ENCODE data around the gene FLNA. TPM values are rescaled to one million over a fixed set of nuclear protein-coding genes. Genes with fewer than 3 reads are reported as not detected.

FLNA gene
- total and polyA plus RNA-seq, 2 experiments from 2014 or later: 1,379 to 2,857 TPM

GRCh38 chrX:154399527-154400368 lies 25.3 kb upstream of the FLNA start:
- Histone ChIP-seq H3K4me2 (ENCODE audit: unreplicated experiment) (peak overlapping the region; percentile 90), H3K36me3 (ENCODE audit: low read depth) (peaks cover 24% of the 10 kb centered on the region), H3K4me3 (peak overlapping the region; percentile 85), H3K9me3 (ENCODE audit: low read depth) (no peaks in the 10 kb centered on the region), H3K9ac (peak overlapping the region; percentile 100), H3K79me2 (ENCODE audit: insufficient read depth) (peaks cover 28% of the 10 kb centered on the region), H3K4me1 (ENCODE audit: insufficient read depth) (no peaks in the 10 kb centered on the region; the same call in 1 of the 2 replicates), H4K20me1 (ENCODE audit: insufficient read depth) (no peaks in the 10 kb centered on the region), H3K9me2 (ENCODE audit: insufficient read depth) (no peaks in the 10 kb centered on the region), H3K27me3 (replicated peaks; ENCODE audit: insufficient read depth) (no peaks in the 10 kb centered on the region), H3F3A (ENCODE audit: insufficient read depth) (peaks cover 40% of the 10 kb centered on the region), H2AFZ (no peak overlapping the region), H3K27ac (peak overlapping the region; percentile 100)
- TF ChIP-seq EZH2phosphoT487 (IDR thresholded peaks at IDR 0.05; ENCODE audit: insufficient read depth, low read depth) (no peak), EZH2 (IDR thresholded peaks at IDR 0.05; ENCODE audit: insufficient read depth, poor library complexity, severe bottlenecking) (no peak)
- DNase-seq: no peak
- 30 to 32% methylated on average over 14 of the region's 14 CpGs for WGBS, 2 experiments (ENCODE audit: low coverage in 1 of 2, low lambda C conversion rate in 2 of 2, missing lambda C conversion rate in 2 of 2)
- in situ Hi-C loops (cut with MboI): no loop called here

GRCh38 chrX:154398668-154399526 lies 24.5 kb upstream of the FLNA start:
- peak overlapping the region; percentile 90 for H3K4me2 ChIP-seq (ENCODE audit: unreplicated experiment)
- H3K27me3 ChIP-seq (replicated peaks; ENCODE audit: insufficient read depth): no peaks in the 10 kb centered on the region
- in situ Hi-C loops (cut with MboI): no loop called here
- WGBS, 2 experiments (ENCODE audit: low coverage in 1 of 2, low lambda C conversion rate in 2 of 2, missing lambda C conversion rate in 2 of 2): 0 to 1% methylated on average over 35 to 37 of the region's 49 CpGs
- peak overlapping the region; percentile 85 for H3K4me3 ChIP-seq
- no peaks in the 10 kb centered on the region for H3K9me2 ChIP-seq (ENCODE audit: insufficient read depth)
- no peak for TF ChIP-seq EZH2 (IDR thresholded peaks at IDR 0.05; ENCODE audit: insufficient read depth, poor library complexity, severe bottlenecking)
- TF ChIP-seq EZH2phosphoT487 (IDR thresholded peaks at IDR 0.05; ENCODE audit: insufficient read depth, low read depth): no peak
- no peaks in the 10 kb centered on the region; the same call in 1 of the 2 replicates for H3K4me1 ChIP-seq (ENCODE audit: insufficient read depth)
- peak overlapping the region; percentile 100 for H3K27ac ChIP-seq
- H2AFZ ChIP-seq: no peak overlapping the region
- DNase-seq: peak; percentile 80
- H3K9me3 ChIP-seq (ENCODE audit: low read depth): no peaks in the 10 kb centered on the region
- peaks cover 28% of the 10 kb centered on the region for H3K79me2 ChIP-seq (ENCODE audit: insufficient read depth)
- H3K36me3 ChIP-seq (ENCODE audit: low read depth): peaks cover 24% of the 10 kb centered on the region
- H3F3A ChIP-seq (ENCODE audit: insufficient read depth): peaks cover 40% of the 10 kb centered on the region
- peak overlapping the region; percentile 100 for H3K9ac ChIP-seq
- H4K20me1 ChIP-seq (ENCODE audit: insufficient read depth): no peaks in the 10 kb centered on the region

GRCh38 chrX:154397888-154398667 lies 23.6 kb upstream of the FLNA start, which contains the start of gene RPL10:
Gene RPL10, plus strand, starts transcription at chrX:154398377. Its CDS starts 143 bp downstream, at chrX:154398520.
- Histone ChIP-seq H4K20me1 (ENCODE audit: insufficient read depth) (no peaks in the 10 kb centered on the region), H3K36me3 (ENCODE audit: low read depth) (peaks cover 24% of the 10 kb centered on the region), H2AFZ (peak within 1 kb of the TSS; percentile 51), H3K4me1 (ENCODE audit: insufficient read depth) (no peaks in the 10 kb centered on the region; the same call in 1 of the 2 replicates), H3F3A (ENCODE audit: insufficient read depth) (peaks cover 40% of the 10 kb centered on the region), H3K9me2 (ENCODE audit: insufficient read depth) (no peaks in the 10 kb centered on the region), H3K4me2 (ENCODE audit: unreplicated experiment) (peak within 1 kb of the TSS; percentile 90), H3K27me3 (replicated peaks; ENCODE audit: insufficient read depth) (no peaks in the 10 kb centered on the region), H3K9me3 (ENCODE audit: low read depth) (no peaks in the 10 kb centered on the region), H3K27ac (peak within 1 kb of the TSS; percentile 100), H3K79me2 (ENCODE audit: insufficient read depth) (peaks cover 28% of the 10 kb centered on the region), H3K4me3 (peak within 1 kb of the TSS; percentile 85), H3K9ac (peak within 1 kb of the TSS; percentile 100)
- no peak for TF ChIP-seq EZH2phosphoT487 (IDR thresholded peaks at IDR 0.05; ENCODE audit: insufficient read depth, low read depth)
- no peak for TF ChIP-seq EZH2 (IDR thresholded peaks at IDR 0.05; ENCODE audit: insufficient read depth, poor library complexity, severe bottlenecking)
- in situ Hi-C loops (cut with MboI): no loop called here
- DNase-seq: peak; percentile 95
- 0 to 1% methylated on average over 30 to 62 of the region's 69 CpGs for WGBS, 2 experiments (ENCODE audit: low coverage in 1 of 2, low lambda C conversion rate in 2 of 2, missing lambda C conversion rate in 2 of 2)

Measured in GM23248 (cell line).